Activated T-cell treated with anti-CD3 and anti-CD28 coated beads, Interleukin-2, amount 50 U/mL, for 72 hours (primary cell): ENCODE measurements around the gene CNGA4. TPM values are rescaled to one million over a fixed set of nuclear protein-coding genes. Genes with fewer than 3 reads are reported as not detected.
"Not testable (repeated sequence)": the region's sequence is repeated elsewhere in the genome, so short reads cannot be mapped to it uniquely, and the experiment has no call there.

Experiments used
- ATAC-seq, 2 donors: fragments of 150-1000 bp; cut with Tn5 transposase; replicated peaks in 1 of 2; 2 replicates each; pipeline ENCODE4 v1.10.0; 2021; ENCODE audit warnings: moderate library complexity in 2 of 2, mild to moderate bottlenecking in 1 of 2
- DNase-seq, 2 donors: peaks; one replicate each; pipeline ENCODE4 v3.0.0; 2021 to 2022; ENCODE audit warnings: mixed read lengths in 1 of 2
- H3K27ac Mint-ChIP-seq: one replicate; pipeline ENCODE4 v1.8.0; 2022; ENCODE audit warnings: mild to moderate bottlenecking, moderate library complexity, mixed read lengths
- H3K27me3 Mint-ChIP-seq: one replicate; pipeline ENCODE4 v1.8.0; 2022; ENCODE audit warnings: low read depth, mixed read lengths
- H3K36me3 Mint-ChIP-seq, 2 donors: one replicate each; pipeline ENCODE4 v1.8.0; 2022; ENCODE audit warnings: mixed read lengths in 2 of 2, mild to moderate bottlenecking in 1 of 2; ENCODE audit not compliant: insufficient read depth in 2 of 2
- H3K4me1 Mint-ChIP-seq: one replicate; pipeline ENCODE4 v1.8.0; 2022; ENCODE audit warnings: low read depth, mixed read lengths
- H3K4me3 Mint-ChIP-seq, 2 donors: one replicate each; pipeline ENCODE4 v1.8.0; 2022; ENCODE audit warnings: mild to moderate bottlenecking in 2 of 2, mixed read lengths in 2 of 2, moderate library complexity in 2 of 2
- H3K9me3 Mint-ChIP-seq, 2 donors: one replicate each; pipeline ENCODE4 v1.8.0; 2022; ENCODE audit warnings: mixed read lengths in 2 of 2
- total RNA-seq, 2 donors: library from RNA; stranded (reverse); gene quantifications; one replicate each; pipeline ENCODE4 v1.2.3, GENCODE V29; 2022

CNGA4 gene
- total RNA-seq, 2 donors from 2014 or later, result 0.29 to 0.46 TPM

- H3K27ac Mint-ChIP-seq, result no peak overlapping the region
- no peaks in the 10 kb centered on the region for H3K9me3 Mint-ChIP-seq
- H3K4me3 Mint-ChIP-seq, result peak overlapping the region; percentile 20 to 70
Measured at GRCh38 chr11:6232899-6233298, 6.0 kb upstream of the CNGA4 start.

GRCh38 chr11:6233984-6234386 is 4.9 kb upstream of the CNGA4 start:
- peaks cover 48% of the 10 kb centered on the region for H3K4me1 Mint-ChIP-seq
- H3K27me3 Mint-ChIP-seq, result no peaks in the 10 kb centered on the region
- H3K9me3 Mint-ChIP-seq, result no peaks in the 10 kb centered on the region
- ATAC-seq, result no peak
- H3K27ac Mint-ChIP-seq, result peak overlapping the region; percentile 56
- H3K4me3 Mint-ChIP-seq, result peak overlapping the region; percentile 89 to 98
- peak in 1 of 2 donors; percentile 19 for DNase-seq
- H3K36me3 Mint-ChIP-seq, result peaks cover 0 to 4% of the 10 kb centered on the region in 2 donors

More at GRCh38 chr11:6232899-6233298, 6.0 kb upstream of the CNGA4 start:
- DNase-seq (no peak), ATAC-seq (no peak)
- Mint-ChIP-seq H3K36me3 (peaks cover 0 to 4% of the 10 kb centered on the region in 2 donors), H3K27me3 (no peaks in the 10 kb centered on the region), H3K4me1 (peaks cover 49% of the 10 kb centered on the region)

GRCh38 chr11:6234387-6235107 is 4.3 kb upstream of the CNGA4 start, which contains the start of gene FHIP1B:
Gene FHIP1B (minus strand): TSS chr11:6234636. CDS start chr11:6224516, 10,120 bp downstream.
- peak; percentile 92 for ATAC-seq
- Mint-ChIP-seq H3K27me3 (no peaks in the 10 kb centered on the region), H3K4me3 (peak within 1 kb of the TSS; percentile 89 to 98), H3K4me1 (peaks cover 45% of the 10 kb centered on the region), H3K36me3 (peaks cover 0 to 1% of the 10 kb centered on the region in 2 donors), H3K27ac (peak within 1 kb of the TSS; percentile 84), H3K9me3 (no peaks in the 10 kb centered on the region)
- DNase-seq, result peak; percentile 99 to 100

GRCh38 chr11:6237266-6237665 is 1.6 kb upstream of the CNGA4 start:
- H3K27ac Mint-ChIP-seq, result no peak overlapping the region
- H3K4me3 Mint-ChIP-seq, result no peak overlapping the region
- H3K9me3 Mint-ChIP-seq, result no peaks in the 10 kb centered on the region
- DNase-seq (no peak), ATAC-seq (no peak)
- H3K36me3 Mint-ChIP-seq, result peaks cover 0 to 1% of the 10 kb centered on the region in 2 donors
- H3K4me1 Mint-ChIP-seq, result peaks cover 21% of the 10 kb centered on the region
- H3K27me3 Mint-ChIP-seq, result peaks cover 7% of the 10 kb centered on the region

GRCh38 chr11:6237761-6238302 is 1.1 kb upstream of the CNGA4 start:
- Mint-ChIP-seq H3K27me3 (peaks cover 7% of the 10 kb centered on the region), H3K4me3 (no peak overlapping the region), H3K36me3 (peaks cover 0 to 1% of the 10 kb centered on the region in 2 donors), H3K4me1 (peaks cover 18% of the 10 kb centered on the region), H3K9me3 (no peaks in the 10 kb centered on the region), H3K27ac (no peak overlapping the region)
- DNase-seq, result no peak
- no peak for ATAC-seq

GRCh38 chr11:6240139-6240538 is 1.2 kb downstream of the CNGA4 start:
- H3K4me1 Mint-ChIP-seq, result peaks cover 4% of the 10 kb centered on the region
- peaks cover 23% of the 10 kb centered on the region for H3K27me3 Mint-ChIP-seq
- ATAC-seq, result no peak

GRCh38 chr11:6240781-6241180 is 1.9 kb downstream of the CNGA4 start:
- DNase-seq (no peak), ATAC-seq (no peak)
- no peak overlapping the region for H3K4me3 Mint-ChIP-seq
- H3K4me1 Mint-ChIP-seq, result no peaks in the 10 kb centered on the region
- H3K27ac Mint-ChIP-seq, result no peak overlapping the region
- peaks cover 29% of the 10 kb centered on the region for H3K27me3 Mint-ChIP-seq
- H3K9me3 Mint-ChIP-seq, result no peaks in the 10 kb centered on the region
- H3K36me3 Mint-ChIP-seq, result no peaks in the 10 kb centered on the region

More at GRCh38 chr11:6240139-6240538, 1.2 kb downstream of the CNGA4 start:
- no peaks in the 10 kb centered on the region for H3K36me3 Mint-ChIP-seq
- DNase-seq, result no peak
- no peaks in the 10 kb centered on the region for H3K9me3 Mint-ChIP-seq
- H3K4me3 Mint-ChIP-seq, result no peak overlapping the region
- no peak overlapping the region for H3K27ac Mint-ChIP-seq

- Mint-ChIP-seq H3K9me3 (no peaks in the 10 kb centered on the region), H3K4me1 (no peaks in the 10 kb centered on the region), H3K27me3 (peaks cover 32% of the 10 kb centered on the region), H3K36me3 (no peaks in the 10 kb centered on the region), H3K4me3 (no peak overlapping the region), H3K27ac (no peak overlapping the region)
- no peak for DNase-seq
- ATAC-seq, result no peak
Measured at GRCh38 chr11:6241316-6241715, 2.4 kb downstream of the CNGA4 start.

GRCh38 chr11:6245536-6245935 is 6.6 kb downstream of the CNGA4 start:
- no peaks in the 10 kb centered on the region for H3K36me3 Mint-ChIP-seq
- H3K27ac Mint-ChIP-seq, result no peak overlapping the region

GRCh38 chr11:6248248-6248647 is 9.4 kb downstream of the CNGA4 start:
- DNase-seq, result no peak
- H3K9me3 Mint-ChIP-seq, result no peaks in the 10 kb centered on the region
- H3K4me1 Mint-ChIP-seq, result no peaks in the 10 kb centered on the region
- no peak for ATAC-seq
- H3K4me3 Mint-ChIP-seq, result no peak overlapping the region
- H3K27me3 Mint-ChIP-seq, result peaks cover 34% of the 10 kb centered on the region
- H3K27ac Mint-ChIP-seq, result no peak overlapping the region
- no peaks in the 10 kb centered on the region for H3K36me3 Mint-ChIP-seq

More at GRCh38 chr11:6245536-6245935, 6.6 kb downstream of the CNGA4 start:
- no peaks in the 10 kb centered on the region for H3K9me3 Mint-ChIP-seq
- H3K4me3 Mint-ChIP-seq, result no peak overlapping the region
- H3K27me3 Mint-ChIP-seq, result peaks cover 38% of the 10 kb centered on the region
- ATAC-seq (no peak), DNase-seq (no peak)
- H3K4me1 Mint-ChIP-seq, result no peaks in the 10 kb centered on the region

GRCh38 chr11:6248897-6249296 is 10.0 kb downstream of the CNGA4 start:
- ATAC-seq, H3K36me3 Mint-ChIP-seq, H3K27ac Mint-ChIP-seq, DNase-seq, H3K9me3 Mint-ChIP-seq, H3K4me1 Mint-ChIP-seq, H3K4me3 Mint-ChIP-seq: not testable (repeated sequence)
- H3K27me3 Mint-ChIP-seq, result peaks cover 27% of the 10 kb centered on the region

- Mint-ChIP-seq H3K27me3 (peaks cover 19% of the 10 kb centered on the region), H3K27ac (no peak overlapping the region)
- ATAC-seq, result no peak
Measured at GRCh38 chr11:6249770-6250555, 11.1 kb downstream of the CNGA4 start.

GRCh38 chr11:6251120-6251733 is 12.3 kb downstream of the CNGA4 start:
- no peaks in the 10 kb centered on the region for H3K36me3 Mint-ChIP-seq
- no peak overlapping the region for H3K27ac Mint-ChIP-seq
- H3K4me3 Mint-ChIP-seq, result no peak overlapping the region
- DNase-seq, result peak; percentile 60 to 68
- no peaks in the 10 kb centered on the region for H3K4me1 Mint-ChIP-seq
- ATAC-seq, result peak; percentile 61 to 70
- H3K27me3 Mint-ChIP-seq, result peaks cover 9% of the 10 kb centered on the region
- H3K9me3 Mint-ChIP-seq, result no peaks in the 10 kb centered on the region

More at GRCh38 chr11:6249770-6250555, 11.1 kb downstream of the CNGA4 start:
- no peak for DNase-seq
- Mint-ChIP-seq H3K4me1 (no peaks in the 10 kb centered on the region), H3K9me3 (no peaks in the 10 kb centered on the region), H3K36me3 (no peaks in the 10 kb centered on the region), H3K4me3 (no peak overlapping the region)
